NOMO-1 treated with dmso at 0.1 percent for 144 hours (cell line): Measurements from ENCODE around the gene ARPC4.

Experiments
- DNase-seq: peaks from one replicate; lab custom pipeline; 2025; ENCODE audit not compliant: unreplicated experiment; lab: John Stamatoyannopoulos, UW

ARPC4 gene

DNA sequence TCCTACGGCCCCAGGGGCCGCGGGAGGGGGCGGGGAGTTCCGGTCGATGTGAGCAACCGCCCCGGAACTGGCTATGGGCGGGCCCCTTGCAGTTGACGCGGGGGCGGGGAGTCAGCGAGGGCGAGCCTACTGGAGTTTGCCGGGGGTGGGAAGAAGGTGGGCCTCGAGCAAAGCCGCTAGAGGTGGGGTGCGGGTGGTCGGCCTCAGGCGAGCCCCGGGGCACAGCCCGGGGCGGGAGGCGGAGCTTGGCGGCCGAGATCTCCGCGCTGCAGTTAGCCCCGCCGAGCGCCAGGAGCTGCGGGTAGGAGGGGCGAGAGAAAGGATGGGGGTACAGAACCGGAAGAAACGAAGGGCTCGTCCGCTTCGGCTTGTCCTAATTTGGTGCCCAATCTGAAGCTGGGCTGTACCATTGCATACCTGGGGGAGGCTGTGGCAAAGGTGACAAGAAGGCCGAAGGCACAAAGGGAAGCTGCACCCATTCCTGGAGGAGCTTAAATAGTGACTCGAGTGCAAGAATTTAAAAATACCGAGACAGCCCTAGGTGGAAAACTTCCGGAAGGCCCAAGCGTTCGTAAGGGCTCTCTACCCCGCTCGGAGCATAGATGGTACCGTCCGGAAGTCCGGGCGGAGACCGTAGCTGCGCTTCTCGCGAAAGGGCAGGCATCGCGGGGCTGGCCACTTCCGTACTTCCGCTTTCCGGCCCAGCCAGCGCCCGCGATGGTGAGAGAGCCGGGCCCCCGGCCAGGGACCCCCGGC, at the start of gene ARPC4, which contains the start of gene TADA3:
ARPC4 (plus strand) TSS at position 678 of the 756 bp plus-strand sequence; CDS start at position 718, 40 bp downstream.
TADA3 (minus strand) TSS at position 69 of the 756 bp plus-strand sequence. CDS start 1,007 bp downstream, outside the sequence.
- DNase-seq, result peak; percentile 98

GRCh38 chr3:9743548-9743947, 49.3 kb upstream of the ARPC4 start:
- DNase-seq, result no peak

DNA sequence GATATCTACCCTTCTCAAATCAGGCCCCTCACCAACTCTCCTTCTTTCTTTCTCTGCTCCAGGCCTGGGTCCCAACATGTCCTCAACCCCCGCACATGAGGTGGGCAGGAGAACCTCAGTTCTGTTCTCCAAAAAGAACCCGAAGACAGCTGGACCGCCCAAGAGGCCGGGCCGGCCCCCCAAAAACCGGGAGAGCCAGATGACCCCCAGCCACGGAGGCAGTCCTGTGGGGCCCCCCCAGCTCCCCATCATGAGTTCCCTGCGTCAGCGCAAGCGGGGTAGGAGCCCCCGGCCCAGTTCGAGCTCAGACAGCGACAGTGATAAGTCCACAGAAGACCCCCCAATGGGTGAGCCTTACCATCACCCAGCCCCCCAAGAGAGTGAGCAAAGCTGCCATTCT, 48.7 kb upstream of the ARPC4 start:
- DNase-seq, result no peak

- no peak for DNase-seq
Measured at GRCh38 chr3:9745521-9745920, 47.4 kb upstream of the ARPC4 start.

- no peak for DNase-seq
Measured at GRCh38 chr3:9746330-9746729, 46.6 kb upstream of the ARPC4 start.

DNA sequence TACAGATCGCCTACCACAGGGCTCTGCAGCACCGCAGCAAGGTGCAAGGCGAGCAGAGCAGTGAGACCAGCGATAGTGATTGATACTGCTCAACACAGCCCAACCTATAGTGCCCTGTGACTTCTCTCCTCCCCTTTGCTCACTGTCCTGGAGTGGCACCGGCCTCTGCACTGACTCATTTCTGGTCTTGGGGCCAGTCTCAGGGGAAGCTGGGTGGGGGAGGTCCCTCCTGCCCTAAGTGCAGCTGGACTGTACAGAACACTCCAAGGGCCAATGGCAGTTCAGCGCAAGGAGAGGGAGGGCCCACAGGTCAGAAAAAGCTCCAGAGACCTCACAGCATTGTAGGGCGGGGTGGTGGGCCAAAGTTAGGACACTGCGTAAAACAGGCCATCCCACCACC, 45.6 kb upstream of the ARPC4 start:
- no peak for DNase-seq

DNA sequence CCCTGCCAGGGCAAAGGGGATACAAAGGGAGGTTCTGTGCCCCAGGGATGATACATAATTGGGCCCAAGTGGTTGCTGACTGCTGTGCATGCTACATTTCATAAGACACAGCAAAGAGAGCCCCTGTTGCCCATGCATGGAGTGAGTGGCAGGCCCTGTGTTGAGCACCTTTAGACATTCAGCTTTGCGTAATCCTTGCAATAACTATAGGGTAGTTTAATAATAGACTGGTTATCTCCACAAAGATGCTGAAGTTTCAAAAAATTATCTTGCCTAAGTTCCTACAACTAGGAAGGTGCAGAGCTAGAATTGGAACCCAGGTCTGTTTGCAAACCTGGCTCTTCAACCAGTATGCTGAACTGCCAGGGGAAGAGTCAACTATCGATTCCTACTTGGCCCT, 44.9 kb upstream of the ARPC4 start:
- no peak for DNase-seq

GRCh38 chr3:9749296-9749644, 43.6 kb upstream of the ARPC4 start:
- DNase-seq, result no peak

DNA sequence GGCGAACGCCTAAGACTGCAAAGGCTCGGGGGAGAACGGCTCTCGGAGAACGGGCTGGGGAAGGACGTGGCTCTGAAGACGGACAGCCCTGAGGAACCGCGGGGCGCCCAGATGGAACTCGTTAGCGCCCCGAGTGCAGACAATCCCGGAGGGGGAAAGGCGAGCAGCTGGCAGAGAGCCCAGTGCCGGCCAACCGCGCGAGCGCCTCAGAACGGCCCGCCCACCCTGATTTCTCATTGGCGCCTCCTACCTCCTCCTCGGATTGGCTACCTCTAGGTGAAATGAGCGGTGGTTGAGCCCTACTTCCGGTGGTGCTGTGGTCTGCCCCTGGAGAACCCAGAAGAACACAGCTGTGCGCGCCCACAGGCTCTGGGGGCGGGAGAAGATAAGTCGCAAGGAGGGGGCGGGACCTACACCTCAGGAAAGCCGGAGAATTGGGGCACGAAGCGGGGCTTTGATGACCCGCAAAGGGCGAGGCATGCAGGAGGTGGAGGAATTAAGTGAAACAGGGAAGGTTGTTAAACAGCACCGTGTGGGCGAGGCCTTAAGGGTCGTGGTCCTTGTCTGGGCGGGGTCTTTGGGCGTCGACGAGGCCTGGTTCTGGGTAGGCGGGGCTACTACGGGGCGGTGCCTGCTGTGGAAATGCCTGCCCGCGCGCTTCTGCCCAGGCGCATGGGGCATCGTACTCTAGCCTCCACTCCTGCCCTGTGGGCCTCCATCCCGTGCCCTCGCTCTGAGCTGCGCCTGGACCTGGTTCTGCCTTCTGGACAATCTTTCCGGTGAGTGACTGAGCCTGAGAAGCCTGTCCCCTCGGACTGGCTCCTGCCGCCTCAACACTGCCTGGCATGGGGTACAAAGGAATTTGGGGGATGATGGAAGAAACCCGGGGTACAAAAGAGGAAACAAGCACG, 43.0 kb upstream of the ARPC4 start, which contains the start of gene OGG1:
OGG1 (plus strand) TSS at position 308 of the 911 bp plus-strand sequence; CDS start at position 643, 335 bp downstream.
- DNase-seq, result peak; percentile 99

GRCh38 chr3:9750556-9751411, 42.1 kb upstream of the ARPC4 start:
- no peak for DNase-seq

- no peak for DNase-seq
Measured at GRCh38 chr3:9754678-9755077, 38.2 kb upstream of the ARPC4 start.

GRCh38 chr3:9757427-9757826, 35.5 kb upstream of the ARPC4 start:
- DNase-seq, result no peak

- no peak for DNase-seq
Measured at GRCh38 chr3:9760779-9761505, 31.9 kb upstream of the ARPC4 start.

DNA sequence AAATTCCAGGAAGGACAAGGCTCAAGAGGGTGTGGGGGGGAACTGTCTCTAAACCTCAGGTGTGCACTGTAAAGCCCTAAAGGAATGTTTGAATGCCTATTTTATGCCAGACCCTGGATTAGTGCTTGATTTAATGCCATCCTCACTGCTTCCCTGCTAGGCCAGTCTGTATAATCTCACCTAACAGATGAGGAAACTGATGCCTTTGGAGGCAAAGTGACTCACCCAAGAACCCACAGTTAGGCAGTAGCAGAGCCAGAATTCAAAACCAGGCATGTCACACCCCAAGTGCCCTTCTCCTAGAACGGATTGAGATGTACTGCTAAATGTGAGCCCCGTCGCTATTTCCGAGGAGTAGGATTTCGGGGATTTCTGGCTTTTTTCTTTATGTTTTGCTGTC, 31.0 kb upstream of the ARPC4 start:
- DNase-seq, result no peak

DNA sequence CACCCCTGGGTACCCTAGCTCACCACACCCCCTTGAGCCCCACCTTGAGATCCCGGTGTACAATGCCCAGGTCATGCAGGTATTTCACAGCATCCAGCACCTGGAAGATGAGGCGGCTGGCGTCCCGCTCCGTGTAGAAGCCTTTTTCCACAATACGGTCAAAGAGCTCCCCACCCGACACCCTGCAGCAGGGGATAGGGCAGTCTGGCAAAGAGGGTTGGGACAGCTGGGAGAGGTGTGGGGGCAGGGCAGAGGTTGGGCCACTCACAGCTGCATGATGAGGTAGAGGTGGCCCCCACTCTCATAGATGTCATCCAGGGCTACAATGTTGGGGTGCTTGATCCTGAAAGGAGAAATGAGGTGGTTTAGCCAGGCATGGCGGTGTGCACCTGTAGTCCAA, 30.0 kb upstream of the ARPC4 start:
- no peak for DNase-seq

DNA sequence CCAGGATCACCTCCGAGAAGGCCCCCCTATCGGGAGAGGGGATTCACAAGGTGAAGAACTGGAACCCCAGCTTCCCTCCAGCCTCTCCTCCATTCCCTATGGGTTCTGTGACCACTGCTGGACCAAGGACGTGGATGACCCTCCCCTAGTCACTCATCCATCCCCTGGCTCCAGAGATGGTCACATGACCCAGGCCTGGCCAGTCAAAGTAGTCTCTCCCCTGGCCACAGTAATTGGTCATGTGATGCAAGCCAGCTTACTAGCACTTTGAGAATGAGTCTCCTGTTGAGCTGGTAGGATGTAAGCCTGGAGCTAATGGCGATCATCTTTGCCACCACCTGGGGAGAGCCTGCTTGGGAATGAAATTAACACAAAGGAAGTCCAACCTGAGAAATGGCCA, 27.0 kb upstream of the ARPC4 start:
- no peak for DNase-seq

- no peak for DNase-seq
Measured at GRCh38 chr3:9767418-9767817, 25.5 kb upstream of the ARPC4 start.

DNA sequence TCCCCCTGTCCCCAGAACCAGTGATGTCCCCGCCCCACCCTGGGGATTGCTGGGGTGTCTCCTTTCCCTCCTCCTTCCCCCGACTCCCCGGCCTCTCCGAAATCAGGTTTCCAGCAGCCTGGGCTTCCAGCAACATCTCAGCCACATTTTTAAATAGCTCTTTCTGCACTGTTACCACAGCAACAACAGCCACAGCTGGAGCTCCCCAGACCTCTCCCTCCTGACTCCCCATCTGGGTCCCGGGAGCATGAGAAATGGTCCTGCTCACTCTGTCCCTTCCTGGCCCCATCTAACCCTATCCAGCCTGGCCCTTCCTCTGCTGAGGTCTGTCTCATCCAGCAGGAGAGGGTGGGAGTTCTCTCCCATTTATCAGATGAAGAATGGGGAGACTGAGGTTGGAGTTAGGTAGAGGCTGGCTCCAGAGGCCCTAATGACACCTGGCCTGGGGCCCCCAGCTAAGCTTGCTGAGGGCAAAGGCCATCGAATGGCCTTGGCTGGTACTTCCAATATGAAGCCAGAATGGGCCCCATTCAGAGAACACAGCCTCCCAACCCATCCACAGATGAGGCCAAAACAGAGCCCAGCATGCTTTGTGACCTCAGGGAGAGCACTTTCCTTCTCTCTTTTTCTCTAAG, 24.6 kb upstream of the ARPC4 start:
- DNase-seq, result no peak

DNA sequence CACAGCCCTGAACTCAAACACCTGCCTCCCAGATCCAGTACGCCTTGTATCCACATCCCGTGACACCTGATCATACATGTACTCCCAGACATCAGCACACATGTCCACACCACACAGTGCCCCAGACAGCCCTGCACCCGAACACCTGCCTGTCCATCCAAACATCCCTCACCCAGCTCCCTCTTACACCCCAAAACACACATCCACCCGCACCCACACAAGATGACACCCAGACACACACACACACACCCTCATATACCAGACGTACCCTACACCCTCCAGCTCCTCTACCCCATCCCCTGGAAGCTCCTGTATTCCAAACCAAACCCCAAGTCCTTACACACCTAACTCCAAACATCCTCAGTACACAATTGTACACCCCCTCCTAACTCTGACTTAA, 23.9 kb upstream of the ARPC4 start:
- no peak for DNase-seq
